ENCODE results near the gene VWC2L.

The VWC2L gene

DNA sequence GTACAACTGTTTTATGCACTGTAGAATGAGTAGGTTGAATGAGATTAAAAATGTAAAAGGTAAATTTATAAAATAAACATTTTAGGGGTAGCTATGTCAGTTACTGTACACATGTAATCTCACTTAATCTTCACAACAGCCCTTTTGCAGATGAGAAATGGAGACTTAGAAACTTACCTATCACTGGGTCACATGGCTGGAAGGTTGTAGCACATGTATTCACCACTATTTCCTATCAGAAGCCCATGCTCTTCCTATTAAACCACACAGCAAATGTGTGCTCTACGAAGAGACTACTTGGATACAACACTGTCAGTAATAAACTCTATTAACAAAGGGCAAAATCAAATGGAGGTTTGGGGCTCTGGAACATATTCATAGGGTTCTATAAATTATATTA, 60.5 kb downstream of the VWC2L start:
- no peak for DNase-seq

DNA sequence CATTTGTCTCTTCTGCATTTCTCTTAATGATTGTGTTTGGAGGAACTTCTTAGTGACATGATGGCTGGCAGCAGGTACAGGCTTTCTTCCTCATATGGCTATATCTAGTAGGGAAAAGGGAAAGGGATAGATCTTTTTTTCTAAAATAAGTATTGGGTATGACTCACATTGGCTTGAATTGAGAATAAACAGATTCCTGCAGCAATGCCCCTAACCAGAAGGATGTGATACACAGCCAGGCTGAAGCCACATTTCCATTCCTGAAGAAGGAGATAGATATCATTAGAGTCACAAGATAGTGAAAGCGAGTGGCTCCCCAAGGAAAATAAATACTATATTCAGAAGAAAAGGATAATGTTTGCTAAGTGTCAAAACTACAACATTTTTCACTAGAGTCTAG, 61.1 kb downstream of the VWC2L start:
- no peak for DNase-seq

DNA sequence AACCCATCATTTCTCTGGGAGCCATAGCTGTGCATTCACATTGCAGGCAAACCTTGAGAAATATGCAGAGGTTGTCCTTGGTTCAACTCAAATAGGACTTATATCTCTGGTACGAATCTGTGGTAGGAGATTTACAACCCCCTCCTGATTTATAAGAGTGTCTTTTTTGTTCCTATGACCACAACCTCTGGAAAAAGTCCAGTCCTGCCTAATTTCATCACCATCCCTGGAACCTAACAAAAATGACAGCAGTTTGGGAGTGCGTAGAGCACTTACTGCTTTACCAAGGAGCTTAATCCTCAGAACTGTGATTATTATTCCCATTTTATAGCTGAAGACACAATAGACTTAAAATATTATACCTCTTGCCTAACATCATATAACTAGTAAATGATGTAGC, 66.5 kb downstream of the VWC2L start:
- no peak for DNase-seq

DNA sequence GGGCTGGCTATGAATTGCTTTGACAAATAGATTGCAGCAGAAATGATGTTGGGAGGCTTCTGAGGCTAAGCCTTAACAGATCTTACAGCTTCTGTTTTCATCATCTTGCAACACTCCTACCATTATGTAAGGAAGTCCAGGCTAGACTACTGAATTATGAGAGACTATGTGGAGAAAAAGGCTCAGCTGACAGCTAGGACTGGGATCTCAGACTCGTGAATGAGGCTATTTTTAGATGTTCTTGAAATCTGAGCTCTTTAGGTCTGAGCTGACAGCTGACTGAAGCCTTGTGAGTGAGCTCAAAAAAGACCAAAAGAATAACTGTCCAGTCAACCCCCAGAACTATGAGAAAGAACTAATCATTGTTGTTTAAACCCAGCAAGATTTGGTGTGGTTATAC, 70.3 kb downstream of the VWC2L start:
- DNase-seq, result no peak

DNA sequence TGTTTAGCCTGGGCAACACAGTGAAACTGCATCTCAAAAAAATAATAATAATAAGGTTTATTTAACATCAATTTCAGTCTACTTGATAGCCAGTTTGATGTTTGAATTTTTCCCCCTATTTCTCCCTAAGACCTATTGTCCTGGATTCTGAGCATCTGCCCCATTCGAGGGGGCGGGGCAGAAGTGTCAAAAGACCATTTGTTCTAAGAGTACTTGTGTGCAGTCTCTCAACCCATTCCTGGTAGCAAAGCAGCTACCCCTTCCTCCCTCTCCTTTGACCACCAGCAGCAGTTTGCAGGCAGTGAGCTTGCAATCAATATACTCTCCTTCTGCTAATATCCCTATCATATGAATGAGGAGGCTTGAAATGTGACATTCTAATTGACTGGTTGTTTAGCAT, 71.9 kb downstream of the VWC2L start:
- DNase-seq, result no peak

DNA sequence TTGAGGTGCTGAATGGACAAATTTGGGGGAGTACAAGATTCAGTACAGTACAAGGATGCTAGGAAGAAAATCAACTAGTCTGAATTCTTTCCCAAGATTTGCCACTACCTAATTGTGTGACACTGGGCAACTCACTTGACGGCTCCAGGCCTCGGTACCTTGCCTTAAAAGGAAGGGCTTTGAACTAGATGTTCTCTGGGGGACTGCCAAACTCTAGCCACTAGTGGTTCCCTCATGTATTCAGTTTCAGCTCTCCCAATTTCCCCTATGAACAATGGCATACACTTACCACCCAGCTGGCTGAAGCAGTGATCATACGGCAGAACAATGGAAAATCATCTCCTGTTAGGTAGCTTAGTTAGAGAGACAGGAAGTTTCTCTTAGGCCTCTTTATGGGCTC, 73.4 kb downstream of the VWC2L start:
- DNase-seq, result no peak

DNA sequence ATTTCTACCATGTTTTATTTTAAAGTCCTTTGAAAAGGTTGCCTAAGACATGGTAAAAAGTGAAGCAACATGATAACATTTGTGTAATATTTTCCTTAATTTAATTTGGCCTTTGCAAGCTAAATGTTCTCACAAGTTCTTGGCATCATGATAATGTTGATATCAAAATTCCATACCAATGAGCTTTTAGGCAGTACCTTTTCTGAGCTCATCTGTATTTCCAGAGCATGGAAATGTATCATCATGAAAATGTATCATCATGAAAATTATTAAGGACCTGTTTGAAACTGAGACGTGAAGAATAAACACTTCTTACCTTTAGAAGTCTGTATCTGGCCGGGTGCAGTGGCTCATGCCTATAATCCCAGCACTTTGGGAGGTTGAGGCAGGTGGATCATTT, 73.8 kb downstream of the VWC2L start:
- DNase-seq, result no peak

DNA sequence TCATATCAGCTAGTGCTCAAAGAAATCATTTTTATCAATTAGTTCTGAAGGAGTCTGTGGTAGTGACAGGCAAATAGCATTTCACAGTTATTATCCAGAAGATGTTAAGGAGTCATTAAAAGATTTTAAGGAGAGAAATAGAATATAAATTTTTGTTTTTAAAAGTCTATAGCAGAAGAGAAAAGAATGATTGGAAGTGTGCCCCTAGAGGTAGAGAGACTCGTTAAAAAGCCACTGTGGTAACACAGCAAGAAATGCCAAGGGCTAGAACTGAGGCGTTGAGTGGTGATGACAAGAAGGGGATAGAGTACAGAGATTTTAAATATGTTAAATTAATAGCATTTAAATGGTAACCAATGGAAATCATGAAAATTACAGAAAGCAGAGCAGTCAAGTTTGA, 78.3 kb downstream of the VWC2L start:
- DNase-seq, result no peak

DNA sequence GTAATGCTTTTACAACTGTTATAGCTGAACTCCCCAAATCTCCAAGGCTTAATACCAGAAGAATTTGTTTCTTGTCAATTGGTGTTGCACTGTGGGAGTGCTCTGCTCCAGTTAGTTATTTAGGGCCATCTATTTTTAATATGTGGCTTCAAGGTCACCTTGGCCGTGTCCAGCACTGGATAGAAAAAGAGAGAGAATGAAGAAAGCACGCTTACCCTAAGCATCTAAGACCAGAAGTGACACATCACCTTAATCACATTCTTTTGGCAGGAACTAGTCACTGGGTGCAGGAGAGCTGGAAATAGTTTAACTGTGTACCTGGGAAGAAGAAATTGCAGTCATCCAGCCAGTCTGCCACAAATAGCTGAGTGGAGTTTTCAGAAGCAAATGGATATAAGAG, 78.8 kb downstream of the VWC2L start:
- DNase-seq, result no peak

DNA sequence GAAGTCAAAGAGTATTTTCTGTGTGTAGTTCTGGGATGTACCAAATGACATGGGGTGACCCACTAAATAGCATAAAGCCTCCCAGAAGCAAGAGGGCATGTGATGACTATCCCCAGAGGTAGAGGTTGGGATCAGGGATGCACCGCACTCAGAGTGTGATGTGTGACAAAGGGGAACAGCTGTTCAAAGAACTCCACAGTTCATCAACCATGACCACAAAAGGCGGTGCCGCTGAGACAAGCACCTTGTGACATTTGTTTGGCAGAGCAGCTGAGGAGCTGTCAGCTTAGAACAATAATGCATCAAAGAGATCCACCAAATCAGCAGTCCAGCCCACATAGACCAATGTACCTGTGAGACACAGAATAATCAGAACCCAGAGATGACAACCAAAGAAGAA, 81.3 kb downstream of the VWC2L start:
- no peak for DNase-seq

DNA sequence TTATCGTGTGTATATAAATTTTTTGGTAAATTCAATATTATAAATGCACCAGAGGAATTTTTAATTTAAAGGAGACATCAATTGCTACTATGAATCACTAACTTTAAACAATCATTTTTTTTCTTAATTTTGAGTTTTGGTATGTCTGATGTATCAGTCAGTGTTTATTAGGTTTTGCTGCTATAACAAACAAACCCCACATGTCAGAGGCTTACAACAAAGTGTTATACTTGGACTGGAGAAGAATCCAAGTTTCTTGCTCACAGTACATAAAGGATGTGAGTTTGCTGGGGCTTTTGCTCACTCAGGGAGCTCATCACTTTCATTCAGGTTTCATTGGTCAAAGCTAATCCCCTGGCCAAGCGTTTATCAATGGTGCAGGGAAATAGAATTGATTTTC, 81.8 kb downstream of the VWC2L start:
- DNase-seq, result no peak

DNA sequence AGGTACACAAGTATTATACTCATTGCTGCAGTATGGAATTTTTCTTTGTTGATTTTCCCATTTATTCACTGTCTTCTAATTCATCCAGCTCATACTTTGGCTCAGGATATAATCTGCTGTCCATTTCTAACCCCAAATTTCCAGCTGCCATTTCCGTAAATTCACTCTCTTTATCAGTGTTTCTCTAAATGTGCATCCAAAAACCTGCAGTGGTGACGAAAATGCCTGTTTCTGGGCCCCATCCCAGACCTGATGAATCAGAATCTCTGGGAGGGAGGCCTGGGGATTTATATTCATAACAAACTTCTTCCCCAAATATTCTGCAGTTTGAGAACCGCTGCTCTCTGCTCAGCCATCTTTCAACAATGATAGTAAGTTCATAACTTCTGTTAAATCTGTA, 86.6 kb downstream of the VWC2L start:
- no peak for DNase-seq

DNA sequence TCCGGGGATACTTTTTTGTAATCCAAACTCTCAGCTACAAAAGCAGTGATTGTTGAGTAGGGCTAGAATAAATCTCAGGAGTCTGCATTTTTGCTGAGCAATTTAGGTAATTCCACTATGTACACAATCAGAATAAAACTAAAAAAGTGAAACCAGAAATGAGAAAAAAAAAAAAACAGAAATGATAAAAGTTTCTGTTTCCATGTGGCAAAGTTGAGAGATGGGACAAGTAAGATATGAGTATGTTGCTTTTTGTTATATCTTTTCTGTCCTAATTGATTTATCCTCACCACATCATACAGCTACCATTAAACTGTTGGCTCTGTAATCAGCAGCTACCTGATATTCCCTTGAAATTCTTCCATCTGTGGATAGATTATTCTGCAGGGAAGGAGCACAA, 92.7 kb downstream of the VWC2L start:
- DNase-seq, result no peak

DNA sequence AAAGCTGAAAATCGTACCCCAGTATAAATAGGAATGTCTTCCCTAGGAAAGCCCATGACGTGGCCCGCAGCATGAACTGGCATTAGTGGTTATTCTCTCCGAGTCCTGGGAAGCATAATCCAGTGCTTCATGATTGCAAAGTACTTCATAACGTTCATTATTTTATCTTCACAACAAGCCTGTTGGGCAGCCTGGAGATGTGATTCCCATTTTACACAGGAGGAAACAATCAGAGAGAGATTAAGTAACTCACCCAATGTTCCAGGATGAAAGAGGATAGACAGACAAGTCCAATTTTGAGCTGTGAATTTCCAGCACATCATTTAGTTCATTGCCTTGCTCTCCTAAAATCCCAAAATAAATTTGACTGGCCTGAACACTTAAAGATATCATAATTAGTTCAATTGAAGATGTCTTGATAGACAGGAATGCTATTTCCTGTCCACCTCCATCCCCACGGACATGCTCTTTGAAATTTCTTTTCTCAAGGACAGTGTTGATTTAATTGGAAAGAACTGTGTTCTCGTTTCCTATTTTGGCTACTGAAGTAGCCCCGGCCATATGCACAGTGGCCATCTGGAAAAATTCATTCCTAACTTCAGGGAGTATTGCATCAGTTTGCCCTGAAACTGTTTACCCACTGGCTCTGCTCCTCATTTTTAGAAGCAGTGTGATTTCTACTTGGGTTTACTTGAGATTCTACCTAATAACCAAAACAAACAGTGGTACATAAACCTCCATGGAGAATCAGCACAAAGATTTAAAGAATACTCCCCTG, 93.9 kb downstream of the VWC2L start:
- DNase-seq, result no peak

DNA sequence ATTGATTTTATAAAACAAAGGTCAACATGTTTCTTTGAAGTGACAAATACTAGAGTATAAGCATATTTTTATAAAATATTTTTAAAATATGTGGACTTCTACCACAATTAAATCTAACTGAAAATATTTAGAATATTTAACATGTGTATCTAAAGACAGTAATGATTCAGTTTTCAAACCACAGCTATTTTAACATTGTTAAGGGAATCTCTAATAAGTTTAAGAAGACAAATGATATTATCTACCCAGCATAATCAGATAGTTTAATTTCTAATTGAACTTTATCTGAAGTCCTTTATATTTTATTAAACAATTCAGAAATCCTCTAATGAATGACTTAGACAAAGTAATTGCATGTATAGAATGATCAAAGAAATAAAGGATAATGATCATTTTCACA, 96.2 kb downstream of the VWC2L start:
- no peak for DNase-seq

DNA sequence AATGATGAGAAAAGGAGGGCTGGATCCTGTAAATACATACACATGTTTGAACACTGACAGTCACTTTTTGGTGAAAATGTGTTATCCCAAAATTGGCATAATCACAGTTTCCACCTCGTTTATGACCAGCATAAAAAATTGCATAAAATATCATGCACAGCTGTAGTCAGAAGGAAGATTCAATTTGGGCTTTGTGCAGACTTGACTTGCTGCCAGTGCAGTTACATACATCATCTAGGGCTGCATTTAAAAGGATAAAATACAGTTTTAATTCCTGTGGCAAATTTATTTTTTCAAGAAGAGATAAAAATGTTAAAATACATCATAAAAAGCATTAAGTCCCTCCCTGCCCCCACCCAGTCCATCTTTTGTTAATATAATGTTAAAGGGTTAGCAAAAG, 103.8 kb downstream of the VWC2L start:
- DNase-seq, result no peak

DNA sequence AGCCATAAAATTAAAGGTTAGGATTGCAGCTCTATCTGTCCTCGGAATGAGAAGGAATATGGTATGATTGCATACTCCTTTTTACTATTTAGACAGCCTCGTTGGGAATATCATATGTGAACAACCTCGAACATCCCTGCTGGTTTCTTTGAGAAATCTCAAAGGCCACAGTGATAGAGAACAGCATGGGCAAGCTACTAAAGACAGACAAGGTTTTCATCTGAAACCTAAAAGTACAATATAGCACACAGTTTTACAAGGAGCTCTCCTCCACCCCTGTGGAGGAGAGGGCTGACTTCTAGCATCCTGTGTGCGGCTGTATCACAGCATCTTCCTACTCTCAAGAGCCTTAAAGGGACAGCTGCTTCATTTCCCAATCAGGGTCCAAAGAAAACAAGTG, 104.3 kb downstream of the VWC2L start:
- DNase-seq, result no peak

DNA sequence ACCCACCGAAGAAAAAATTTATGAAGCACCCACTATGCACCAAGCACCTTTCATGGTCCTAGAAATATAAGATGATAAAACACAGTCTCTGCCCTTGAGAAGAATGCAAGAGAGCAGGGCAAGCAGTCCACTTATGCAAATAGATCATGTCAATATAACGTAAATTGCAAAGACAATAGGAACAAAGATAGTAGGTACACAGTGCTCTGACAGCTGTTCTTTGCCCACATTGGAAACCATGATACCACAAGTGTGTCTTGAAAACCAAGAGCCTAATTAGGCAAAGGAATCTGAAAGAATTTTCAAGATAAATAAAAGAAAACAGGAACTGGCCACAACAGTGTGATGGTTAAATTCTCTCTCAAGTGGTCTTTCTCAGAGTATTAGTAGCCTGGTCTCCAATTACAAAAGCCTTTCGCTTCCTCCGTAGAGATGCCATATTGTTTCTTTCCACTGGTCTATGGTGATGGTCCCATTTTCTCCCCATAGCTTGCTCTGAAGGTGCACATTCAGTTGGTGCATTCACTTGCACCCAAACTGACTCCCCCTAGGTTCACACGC, 108.5 kb downstream of the VWC2L start:
- DNase-seq, result no peak

DNA sequence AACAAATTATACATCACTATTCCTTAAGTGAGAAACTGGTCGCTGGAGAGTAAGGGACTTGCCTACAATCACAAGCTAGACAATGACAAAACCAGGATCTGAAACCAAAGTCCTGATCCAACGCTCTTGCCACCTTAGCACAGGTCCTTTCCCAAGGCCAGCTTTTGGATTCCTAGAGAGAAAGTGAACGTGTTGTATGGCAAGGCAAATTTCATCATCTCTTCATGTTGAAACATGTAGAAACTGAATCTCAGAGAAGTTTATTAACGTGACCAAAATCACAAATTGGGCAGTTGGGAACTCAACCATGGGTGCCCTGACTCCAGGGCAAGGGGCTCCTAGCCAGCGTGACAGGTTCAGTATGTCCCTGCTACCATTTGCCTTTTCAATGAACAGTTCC, 118.2 kb downstream of the VWC2L start:
- no peak for DNase-seq

DNA sequence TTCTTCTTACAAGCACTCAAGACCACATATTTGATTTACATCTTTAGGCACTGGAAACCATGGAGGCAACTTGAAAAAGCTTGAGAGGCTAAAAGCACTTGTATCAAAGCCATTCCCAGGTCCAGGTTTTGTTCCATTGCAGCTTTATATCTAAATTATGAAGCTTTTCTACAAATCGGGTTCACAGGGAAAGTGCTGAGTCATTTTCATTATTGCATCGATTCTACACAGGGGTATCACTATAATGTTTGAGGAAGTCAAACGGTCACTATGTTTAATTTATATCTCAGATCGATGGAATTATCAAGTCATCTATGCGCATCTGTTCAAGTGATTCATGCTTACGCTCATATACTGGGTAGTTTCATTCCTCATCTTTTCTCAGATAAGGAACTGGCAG, 118.7 kb downstream of the VWC2L start:
- DNase-seq, result no peak

DNA sequence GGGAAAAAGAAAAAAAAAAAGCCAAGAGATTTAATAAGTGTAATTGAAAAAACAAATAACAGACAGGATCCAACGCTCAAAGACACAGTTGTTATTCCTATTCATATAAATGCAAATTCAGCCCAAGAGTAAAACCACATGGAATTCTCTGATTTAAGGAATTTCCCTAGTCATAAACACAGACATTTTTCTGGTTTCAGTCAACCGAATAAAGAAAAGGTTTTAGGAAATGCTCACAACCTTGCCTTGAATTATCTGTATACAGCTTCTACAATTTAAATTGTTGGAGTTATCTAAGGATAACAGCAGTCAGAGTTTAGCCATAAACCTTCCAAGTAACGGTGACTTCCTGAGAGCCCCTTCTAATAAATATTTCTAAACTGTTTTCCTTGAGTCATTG, 122.7 kb downstream of the VWC2L start:
- DNase-seq, result no peak

DNA sequence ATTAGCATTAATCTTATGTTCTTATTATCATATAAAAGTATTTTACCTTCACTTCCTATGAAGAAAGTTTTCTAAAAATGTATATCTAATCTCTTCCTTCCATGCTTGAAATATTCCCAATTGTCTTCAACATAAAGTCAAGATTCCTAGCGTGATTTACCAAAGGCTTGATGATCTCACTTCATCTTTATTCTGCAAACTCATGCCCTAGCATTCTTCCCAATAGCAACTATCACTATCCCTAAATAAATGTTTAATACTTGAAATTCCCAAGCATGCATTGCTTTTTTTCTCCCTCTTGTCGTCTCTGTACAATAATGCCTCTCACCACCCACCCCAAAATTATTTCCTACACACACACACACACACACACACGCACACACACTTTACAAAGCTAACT, 125.8 kb downstream of the VWC2L start:
- DNase-seq, result no peak

DNA sequence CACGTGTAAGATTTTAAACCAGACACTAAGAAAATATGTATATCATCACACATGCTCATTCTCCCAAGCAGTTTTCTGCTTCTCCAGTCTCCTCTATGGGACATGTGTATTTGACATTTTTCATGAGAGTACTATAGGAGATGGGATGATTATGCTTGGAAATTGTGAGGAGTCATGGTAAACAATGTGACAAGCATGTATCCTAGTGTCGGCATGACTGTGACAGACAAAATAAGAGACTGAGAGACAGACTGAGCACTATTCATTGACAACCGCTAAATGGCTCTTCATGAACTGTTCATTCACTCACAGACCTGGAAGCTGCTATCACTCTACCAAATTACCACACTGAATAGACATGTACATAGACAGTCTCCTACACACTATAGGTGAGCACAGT, 127.1 kb downstream of the VWC2L start:
- DNase-seq, result no peak

DNA sequence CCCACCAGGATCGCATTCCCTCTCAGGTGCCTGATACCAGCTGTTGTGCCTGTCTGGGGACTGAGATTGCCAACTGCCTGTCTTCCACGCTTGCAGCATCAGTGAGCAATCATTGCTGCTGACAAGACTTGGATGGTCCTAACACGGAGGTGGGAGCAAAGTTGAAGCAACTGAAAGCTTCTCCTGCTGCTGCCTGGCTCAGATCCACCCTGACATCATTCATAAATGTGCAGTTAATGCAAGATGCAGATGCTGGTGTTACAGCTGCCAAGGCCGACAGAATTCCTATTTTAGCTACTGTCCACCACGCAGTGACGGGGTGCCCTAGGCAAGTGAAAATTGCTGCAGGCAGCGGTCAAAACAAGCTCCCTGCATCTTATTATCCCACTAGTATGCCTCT, 131.4 kb downstream of the VWC2L start:
- DNase-seq, result no peak

DNA sequence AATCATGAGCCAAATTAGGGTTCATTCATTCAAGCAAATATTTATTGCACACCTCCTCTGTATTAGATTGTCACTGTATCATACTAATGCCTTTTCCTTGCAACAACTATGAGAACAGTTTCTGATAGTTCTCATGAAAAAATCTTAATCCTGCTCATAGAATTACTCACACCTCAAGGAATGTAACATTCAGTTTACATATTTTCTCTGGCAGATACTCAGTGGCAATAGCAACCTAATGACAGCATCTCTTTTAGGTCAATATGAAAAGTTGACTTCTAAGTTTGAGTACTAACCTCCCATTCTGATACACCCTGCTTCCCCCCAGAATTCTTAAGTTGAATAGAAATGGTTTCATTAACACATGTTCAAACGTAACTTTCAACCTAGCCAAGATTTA, 132.0 kb downstream of the VWC2L start:
- no peak for DNase-seq

Data from CD4-positive, alpha-beta T cell treated with Interleukin-1 beta for 1 hour (primary cell).